CD4-positive, alpha-beta T cell treated with Interleukin-15 for 1 hour (primary cell): ENCODE measurements around the gene PPP2R1A.
"Not testable (repeated sequence)": the region's sequence is repeated elsewhere in the genome, so short reads cannot be mapped to it uniquely, and the experiment has no call there.

Experiments
- DNase-seq: peaks from one replicate; pipeline ENCODE4 v3.0.0-alpha.2; 2020

PPP2R1A gene

GRCh38 chr19:52258426-52258825, 68.6 kb downstream of the PPP2R1A start:
- DNase-seq, result no peak

DNA sequence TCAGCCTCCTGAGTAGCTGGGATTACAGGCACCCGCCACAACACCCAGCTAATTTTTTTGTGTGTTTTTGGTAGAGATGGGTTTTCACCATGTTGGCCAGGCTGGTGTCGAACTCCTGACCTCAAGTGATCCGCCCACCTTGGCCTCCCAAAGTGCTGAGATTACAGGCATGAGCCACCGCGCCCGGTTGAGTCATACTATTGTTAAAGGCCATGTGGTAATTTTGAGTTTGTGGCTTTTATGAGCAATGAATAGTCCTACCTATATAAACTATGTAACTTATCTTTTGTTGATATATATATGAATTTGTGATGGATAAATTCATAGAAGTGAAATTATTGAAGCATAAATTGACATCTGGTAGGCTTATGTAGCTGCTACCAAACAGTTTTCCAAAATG, 75.7 kb downstream of the PPP2R1A start:
- not testable (repeated sequence) for DNase-seq

DNA sequence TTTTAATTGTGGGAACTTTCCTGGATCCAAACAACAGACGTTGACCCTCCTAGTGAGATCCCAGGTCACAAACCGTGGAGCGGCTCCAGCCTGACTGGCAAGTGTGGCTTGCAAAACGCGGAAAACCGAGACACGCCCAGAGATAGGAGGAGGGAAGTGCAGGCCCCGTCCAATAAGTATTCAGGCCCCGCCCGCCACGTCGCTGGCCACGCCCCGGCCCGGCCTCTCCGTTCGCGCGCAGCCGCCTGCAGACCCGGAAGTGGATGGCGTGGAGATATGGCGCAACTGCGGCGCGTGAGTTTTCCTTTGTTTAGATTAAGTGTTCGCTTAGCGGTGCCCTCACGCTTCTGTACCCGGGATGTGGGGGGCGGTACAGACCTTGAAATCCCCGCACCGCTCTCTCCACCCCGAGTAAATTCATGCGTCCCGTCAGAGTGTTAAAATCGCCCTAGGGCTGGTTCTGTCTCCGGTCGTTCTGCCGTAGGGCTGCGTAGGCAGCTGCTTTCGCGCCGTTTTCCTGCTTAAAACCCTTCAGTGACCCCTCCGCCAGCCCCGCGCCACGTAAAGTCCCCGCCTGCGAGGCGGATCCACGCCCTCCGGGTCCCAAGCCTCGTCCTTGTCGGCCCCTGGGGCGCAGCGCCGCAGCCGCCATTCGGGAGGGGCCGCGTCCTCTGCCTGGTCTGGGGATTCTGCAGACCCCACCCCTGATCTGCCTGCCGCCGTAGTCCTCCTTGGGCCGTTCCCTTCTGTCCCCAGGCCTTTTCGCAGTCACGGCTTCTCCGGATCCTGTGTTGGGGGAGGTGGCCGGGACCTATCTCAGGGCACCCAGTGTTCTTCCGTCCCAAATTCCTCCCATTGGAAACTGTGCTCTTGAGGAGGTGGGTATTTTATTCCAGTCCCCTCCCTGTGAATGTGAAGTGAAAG, 79.7 kb downstream of the PPP2R1A start, which contains the start of gene ZNF766:
ZNF766 (plus strand) TSS at position 250 of the 924 bp plus-strand sequence; CDS start at position 277, 27 bp downstream.
- DNase-seq, result peak; percentile 94

DNA sequence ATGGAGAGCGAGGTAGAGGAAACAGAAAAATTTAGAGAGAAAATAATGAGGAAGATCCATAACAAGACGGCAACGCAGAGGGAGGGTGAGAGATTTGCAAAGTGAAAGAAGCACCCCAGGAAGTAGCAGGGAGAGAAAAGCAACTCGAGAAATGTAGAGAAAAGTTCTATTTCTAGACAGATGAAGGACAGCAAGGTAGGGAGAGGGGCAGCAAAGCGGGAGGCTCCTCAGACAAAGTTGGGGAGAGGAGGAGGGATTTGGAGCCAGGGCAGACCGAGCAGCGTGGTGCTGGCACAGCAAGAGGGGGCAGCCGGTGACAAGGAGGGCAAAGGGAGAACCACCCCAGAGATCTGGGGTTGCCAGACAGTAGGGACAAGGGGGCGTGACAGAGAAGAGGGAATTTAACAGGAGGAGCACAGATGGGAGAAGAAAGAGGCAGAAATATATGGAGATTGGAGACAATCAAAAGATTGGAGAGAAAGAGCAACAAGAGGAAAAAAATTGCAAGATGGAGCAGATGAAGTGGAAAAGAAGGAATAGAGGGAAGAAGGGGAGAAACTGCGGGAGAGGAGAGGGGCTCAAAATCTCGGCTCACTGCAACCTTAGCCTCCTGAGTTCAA, 80.5 kb downstream of the PPP2R1A start:
- no peak for DNase-seq

- no peak for DNase-seq
These were observed 83.4 kb downstream of the PPP2R1A start for GRCh38 chr19:52273301-52273700.

DNA sequence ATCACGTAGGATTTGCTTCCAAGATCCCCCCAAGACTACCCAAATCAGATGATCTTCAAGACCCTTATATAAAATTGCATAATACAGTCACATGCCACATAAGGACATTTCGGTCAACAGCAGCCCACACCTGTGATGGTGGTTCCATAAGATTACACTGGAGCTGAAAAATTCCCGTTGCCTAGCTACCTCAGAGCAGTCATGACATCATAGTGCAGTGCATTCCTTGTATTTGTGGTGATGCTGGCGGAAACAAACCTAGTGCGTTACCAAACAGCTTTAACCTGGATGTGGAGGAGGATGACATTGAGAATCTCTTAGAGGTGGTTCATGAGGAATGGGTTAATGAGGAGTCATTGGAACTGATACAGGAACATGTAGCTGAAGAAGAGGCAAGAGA, 84.3 kb downstream of the PPP2R1A start:
- no peak for DNase-seq

- DNase-seq, result no peak
These were observed 86.1 kb downstream of the PPP2R1A start for GRCh38 chr19:52275988-52276387.

- DNase-seq, result no peak
These were observed 87.6 kb downstream of the PPP2R1A start for GRCh38 chr19:52277471-52277870.
